OCI-LY7 (cell line): ENCODE measurements around the gene SNX9. TPM values are rescaled to one million over a fixed set of nuclear protein-coding genes. Genes with fewer than 3 reads are reported as not detected.

ENCODE experiments used
- BruUV-seq: library from RNA; stranded (reverse); fragments of 400-500 nt; replicated peaks from 2 replicates; lab custom pipeline; 2021; lab: Mats Ljungman, UMichigan
- CTCF ChIA-PET: fragments of 300-600 bp; sonication (Branson Sonifier 250); formaldehyde crosslinking; loops from one replicate; lab custom pipeline; 2022; ENCODE audit warnings: antibody characterized with exemption; ENCODE audit not compliant: unreplicated experiment; lab: Charles Lee
- POLR2A ChIA-PET: fragments of 300-600 bp; sonication (Branson Sonifier 250); formaldehyde crosslinking; loops from one replicate; lab custom pipeline; 2022; ENCODE audit warnings: antibody characterized with exemption; lab: Charles Lee
- DNase-seq: peaks from one replicate; pipeline ENCODE4 v3.0.0-alpha.2; 2015; ENCODE audit warnings: low spot score
- H2AFZ ChIP-seq: fragments of 200-600 bp; sonication (generic), shearing (Covaris generic); 2 replicates; pipeline ENCODE4 v1.6.1; 2014; ENCODE audit warnings: mild to moderate bottlenecking, antibody characterized with exemption, low read length, moderate library complexity
- H3K27ac ChIP-seq: fragments of 200-600 bp; sonication (generic); 2 replicates; pipeline ENCODE4 v1.5.1; 2014; ENCODE audit warnings: mixed run types, low read depth, mild to moderate bottlenecking, moderate library complexity, low read length, inconsistent platforms; ENCODE audit not compliant: poor library complexity, severe bottlenecking
- H3K36me3 ChIP-seq: fragments of 200-600 bp; sonication (generic); 2 replicates; pipeline ENCODE4 v1.6.1; 2014; ENCODE audit warnings: mild to moderate bottlenecking, antibody characterized with exemption, low read length, moderate library complexity, mixed read lengths; ENCODE audit not compliant: insufficient read depth
- H3K4me1 ChIP-seq: fragments of 200-600 bp; sonication (generic); 2 replicates; pipeline ENCODE4 v1.5.1; 2014; ENCODE audit warnings: mild to moderate bottlenecking, low read length; ENCODE audit not compliant: insufficient read depth, poor library complexity, severe bottlenecking
- H3K4me2 ChIP-seq: fragments of 200-600 bp; sonication (generic); 2 replicates; pipeline ENCODE4 v1.6.1; 2014; ENCODE audit warnings: mild to moderate bottlenecking, low read length
- H3K4me3 ChIP-seq: fragments of 200-600 bp; sonication (generic); 2 replicates; pipeline ENCODE4 v1.5.1; 2014; ENCODE audit warnings: mild to moderate bottlenecking, low read depth, low read length; ENCODE audit not compliant: poor library complexity, severe bottlenecking
- H3K79me2 ChIP-seq: fragments of 200-600 bp; sonication (generic); 2 replicates; pipeline ENCODE4 v1.6.1; 2016; ENCODE audit warnings: low read depth, mild to moderate bottlenecking, low read length, moderate library complexity, mixed read lengths; ENCODE audit not compliant: insufficient read depth
- H3K9me2 ChIP-seq: fragments of 200-600 bp; sonication (generic); 2 replicates; pipeline ENCODE4 v1.6.1; 2016; ENCODE audit warnings: mild to moderate bottlenecking, low read length, mixed read lengths; ENCODE audit not compliant: insufficient read depth
- H3K9me3 ChIP-seq: fragments of 200-600 bp; sonication (generic); 2 replicates; pipeline ENCODE4 v1.6.1; 2014; ENCODE audit warnings: mild to moderate bottlenecking, mixed run types, low read length, mixed read lengths
- H4K20me1 ChIP-seq: fragments of 200-600 bp; sonication (generic); 2 replicates; pipeline ENCODE4 v1.6.1; 2014; ENCODE audit warnings: mild to moderate bottlenecking, antibody characterized with exemption, low read length, moderate library complexity, mixed read lengths; ENCODE audit not compliant: insufficient read depth
- EZH2phosphoT487 ChIP-seq: fragments of 200-600 bp; sonication (generic); IDR thresholded peaks from 2 replicates; pipeline ENCODE4 v1.6.1; 2018; ENCODE audit warnings: low read depth, borderline replicate concordance, mild to moderate bottlenecking, mixed run types, antibody characterized with exemption, low read length, moderate library complexity, mixed read lengths
- intact Hi-C: fragments of 100-400 bp; cut with micrococcal nuclease; formaldehyde crosslinking; loops from one replicate; pipeline ENCODE4 v1.10.0; 2022; ENCODE audit not compliant: unreplicated experiment
- total RNA-seq, 2 experiments: library from RNA; depleted of rRNA in 1 of 2; stranded (reverse); fragments of >200 nt in 1 of 2; shearing (Covaris generic) in 1 of 2; gene quantifications; 2 replicates each; pipeline ENCODE4 v1.2.3, GENCODE V29; 2014 to 2022
- TF ChIP-seq, protein P1 (sequence below): fragments of 200-600 bp; sonication (generic); conservative IDR thresholded peaks from 2 replicates; pipeline ENCODE4 v1.5.1; 2014; ENCODE audit warnings: mild to moderate bottlenecking, antibody characterized with exemption, low read length, moderate library complexity, mixed read lengths

The SNX9 gene
- total RNA-seq, 2 experiments from 2014 or later = not detected

DNA sequence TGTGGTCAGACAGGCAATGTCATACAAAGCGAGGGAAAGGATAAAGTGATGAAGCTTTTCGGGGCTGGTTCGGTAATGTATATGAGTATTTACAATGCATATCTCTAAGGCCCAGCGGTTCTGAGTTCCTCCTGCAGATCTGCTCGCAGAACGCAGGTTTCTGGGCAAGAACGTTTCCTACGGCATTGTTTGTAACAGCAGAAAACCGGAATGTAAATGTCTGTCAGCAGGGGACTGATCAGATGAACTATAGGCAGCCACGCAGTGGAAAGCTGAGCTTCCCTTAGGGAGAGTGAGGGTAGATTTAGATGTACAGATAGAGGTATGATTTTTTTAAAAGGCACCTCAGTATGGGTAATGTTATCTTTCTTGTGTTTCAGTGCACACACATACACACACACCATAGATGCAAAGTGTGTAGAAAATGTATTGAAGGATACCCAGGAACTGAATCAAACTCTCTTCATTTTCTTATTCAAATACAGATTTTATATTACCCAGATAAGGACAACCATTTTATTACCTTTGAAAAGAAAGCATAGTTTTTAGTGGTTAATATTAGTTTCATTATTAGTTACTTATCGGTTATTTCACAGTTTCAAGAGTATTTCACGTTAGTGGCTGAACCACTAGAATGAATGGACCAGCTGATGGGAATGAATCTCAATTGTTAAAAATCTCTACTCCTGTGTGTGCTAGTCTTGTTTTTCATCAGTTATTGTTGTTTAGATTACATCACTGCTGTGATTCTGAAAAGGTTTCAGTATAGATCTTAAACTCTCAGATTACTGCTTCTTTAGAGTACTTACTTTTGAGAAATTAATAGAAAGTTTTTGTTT is 56.2 kb downstream of the SNX9 start:
- no peaks in the 10 kb centered on the region for H3K4me1 ChIP-seq
- H2AFZ ChIP-seq = no peak overlapping the region
- no peaks in the 10 kb centered on the region for H3K36me3 ChIP-seq
- no peak overlapping the region for H3K27ac ChIP-seq
- no peak overlapping the region for H3K4me2 ChIP-seq
- POLR2A ChIA-PET = no interaction called here
- no peaks in the 10 kb centered on the region for H4K20me1 ChIP-seq
- H3K9me3 ChIP-seq = no peaks in the 10 kb centered on the region
- TF ChIP-seq, protein P1, sequence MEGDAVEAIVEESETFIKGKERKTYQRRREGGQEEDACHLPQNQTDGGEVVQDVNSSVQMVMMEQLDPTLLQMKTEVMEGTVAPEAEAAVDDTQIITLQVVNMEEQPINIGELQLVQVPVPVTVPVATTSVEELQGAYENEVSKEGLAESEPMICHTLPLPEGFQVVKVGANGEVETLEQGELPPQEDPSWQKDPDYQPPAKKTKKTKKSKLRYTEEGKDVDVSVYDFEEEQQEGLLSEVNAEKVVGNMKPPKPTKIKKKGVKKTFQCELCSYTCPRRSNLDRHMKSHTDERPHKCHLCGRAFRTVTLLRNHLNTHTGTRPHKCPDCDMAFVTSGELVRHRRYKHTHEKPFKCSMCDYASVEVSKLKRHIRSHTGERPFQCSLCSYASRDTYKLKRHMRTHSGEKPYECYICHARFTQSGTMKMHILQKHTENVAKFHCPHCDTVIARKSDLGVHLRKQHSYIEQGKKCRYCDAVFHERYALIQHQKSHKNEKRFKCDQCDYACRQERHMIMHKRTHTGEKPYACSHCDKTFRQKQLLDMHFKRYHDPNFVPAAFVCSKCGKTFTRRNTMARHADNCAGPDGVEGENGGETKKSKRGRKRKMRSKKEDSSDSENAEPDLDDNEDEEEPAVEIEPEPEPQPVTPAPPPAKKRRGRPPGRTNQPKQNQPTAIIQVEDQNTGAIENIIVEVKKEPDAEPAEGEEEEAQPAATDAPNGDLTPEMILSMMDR = no peak
- TF ChIP-seq EZH2phosphoT487 = no peak
- CTCF ChIA-PET = interaction anchor here (0.5 kb wide), 1 partner anchor 122 kb away, joined by 4 read pairs; no protein-coding TSS in a partner anchor
- no peak for DNase-seq
- intact Hi-C loops = no loop called here
- no peak overlapping the region for H3K4me3 ChIP-seq
- no peaks in the 10 kb centered on the region for H3K9me2 ChIP-seq
- no peaks in the 10 kb centered on the region for H3K79me2 ChIP-seq
- no TSS peak for BruUV-seq

DNA sequence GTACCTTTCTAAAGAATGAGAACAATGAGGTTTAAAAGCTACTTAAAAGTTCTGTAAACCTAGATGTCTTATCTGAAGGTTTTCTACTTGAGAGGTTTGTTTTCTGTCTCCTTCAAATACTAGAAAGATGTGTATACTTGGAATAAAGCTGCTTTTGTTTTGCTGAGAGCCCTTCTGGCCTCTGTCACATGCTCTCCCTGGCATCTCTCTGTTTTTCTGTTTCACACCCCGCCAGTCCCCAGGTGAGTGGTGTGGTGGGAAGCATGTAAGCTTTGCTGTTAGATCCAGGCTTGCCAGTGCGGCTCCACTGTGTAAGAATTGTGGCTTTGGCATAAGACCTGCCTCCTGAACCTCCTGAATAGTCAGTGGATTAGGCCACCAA is 56.8 kb downstream of the SNX9 start:
- Histone ChIP-seq H3K27ac (no peak overlapping the region), H3K9me3 (no peaks in the 10 kb centered on the region), H3K4me1 (no peaks in the 10 kb centered on the region), H3K4me2 (no peak overlapping the region), H3K36me3 (no peaks in the 10 kb centered on the region), H2AFZ (no peak overlapping the region), H3K4me3 (no peak overlapping the region), H4K20me1 (no peaks in the 10 kb centered on the region), H3K79me2 (no peaks in the 10 kb centered on the region), H3K9me2 (no peaks in the 10 kb centered on the region)
- no peak for DNase-seq
- intact Hi-C loops = no loop called here
- no TSS peak for BruUV-seq
- TF ChIP-seq, protein P1 = no peak
- no peak for TF ChIP-seq EZH2phosphoT487
- ChIA-PET CTCF (no interaction called here), POLR2A (no interaction called here)

DNA sequence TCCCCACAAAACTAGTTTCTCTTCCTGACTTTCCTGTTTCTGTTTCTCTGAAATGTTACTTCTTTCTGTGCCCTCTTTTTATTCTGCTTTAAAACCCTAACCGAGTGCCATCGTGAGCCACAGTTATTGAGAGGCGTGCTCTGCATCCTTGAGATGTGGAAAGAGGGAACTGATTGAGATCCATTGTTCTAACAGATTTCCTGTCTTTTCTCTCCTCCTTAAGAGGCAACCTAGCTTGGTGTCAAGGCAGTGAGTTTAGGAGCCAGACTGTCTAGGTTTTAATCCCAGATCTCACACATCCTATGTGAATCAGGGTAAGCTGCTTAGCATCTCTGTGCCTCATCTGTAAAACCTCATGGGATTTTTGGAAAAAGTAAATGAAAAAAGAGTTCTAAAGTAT is 57.5 kb downstream of the SNX9 start:
- intact Hi-C loops = no loop called here
- Histone ChIP-seq H3K27ac (no peak overlapping the region), H3K4me1 (no peaks in the 10 kb centered on the region), H3K36me3 (no peaks in the 10 kb centered on the region), H3K9me3 (no peaks in the 10 kb centered on the region), H3K9me2 (no peaks in the 10 kb centered on the region), H3K79me2 (no peaks in the 10 kb centered on the region), H3K4me2 (no peak overlapping the region), H2AFZ (no peak overlapping the region), H4K20me1 (no peaks in the 10 kb centered on the region), H3K4me3 (no peak overlapping the region)
- TF ChIP-seq EZH2phosphoT487 = no peak
- TF ChIP-seq, protein P1 = no peak
- ChIA-PET CTCF (no interaction called here), POLR2A (no interaction called here)
- no TSS peak for BruUV-seq
- no peak for DNase-seq
